Stimulated activated naive CD4-positive, alpha-beta T cell treated with Interleukin-2 at 50 U/mL for 16 hours (primary cell): ENCODE results near the gene ISOC2.
"Not testable (repeated sequence)": the region's sequence is repeated elsewhere in the genome, so short reads cannot be mapped to it uniquely, and the experiment has no call there.

Experiments used
- DNase-seq: peaks from one replicate; lab custom pipeline; 2025; lab: John Stamatoyannopoulos, UW

The ISOC2 gene

GRCh38 chr19:55461259-55461973, at the start of gene ISOC2:
TSS of gene ISOC2 (minus strand) at chr19:55461642. CDS start at chr19:55456486, 5,156 bp downstream.
- peak; percentile 100 for DNase-seq

- no peak for DNase-seq
Observed at GRCh38 chr19:55508120-55508519, 46.7 kb upstream of the ISOC2 start.

GRCh38 chr19:55504981-55505380, 43.5 kb upstream of the ISOC2 start:
- DNase-seq = no peak

- no peak for DNase-seq
Observed at GRCh38 chr19:55504252-55504603, 42.8 kb upstream of the ISOC2 start.

- peak; percentile 87 for DNase-seq
Observed at GRCh38 chr19:55503502-55504251, 42.2 kb upstream of the ISOC2 start.

GRCh38 chr19:55503157-55503501, 41.7 kb upstream of the ISOC2 start:
- DNase-seq = no peak

- no peak for DNase-seq
Observed at GRCh38 chr19:55502197-55502952, 40.9 kb upstream of the ISOC2 start.

GRCh38 chr19:55500368-55500952, 39.0 kb upstream of the ISOC2 start:
- no peak for DNase-seq

GRCh38 chr19:55498246-55498840, 36.9 kb upstream of the ISOC2 start:
- no peak for DNase-seq

GRCh38 chr19:55497763-55498162, 36.3 kb upstream of the ISOC2 start:
- no peak for DNase-seq

- not testable (repeated sequence) for DNase-seq
Observed at GRCh38 chr19:55496820-55497219, 35.4 kb upstream of the ISOC2 start.

- no peak for DNase-seq
Observed at GRCh38 chr19:55495646-55496349, 34.4 kb upstream of the ISOC2 start.

- no peak for DNase-seq
Observed at GRCh38 chr19:55494172-55494761, 32.8 kb upstream of the ISOC2 start.

GRCh38 chr19:55493645-55494171, 32.3 kb upstream of the ISOC2 start:
- no peak for DNase-seq

GRCh38 chr19:55493052-55493644, 31.7 kb upstream of the ISOC2 start:
- no peak for DNase-seq

- DNase-seq = no peak
Observed at GRCh38 chr19:55492362-55492944, 31.0 kb upstream of the ISOC2 start.

- no peak for DNase-seq
Observed at GRCh38 chr19:55491546-55492360, 30.3 kb upstream of the ISOC2 start.

- no peak for DNase-seq
Observed at GRCh38 chr19:55490478-55491432, 29.3 kb upstream of the ISOC2 start.
